ENCODE measurements around the gene EHD1. TPM values are rescaled to one million over a fixed set of nuclear protein-coding genes. Genes with fewer than 3 reads are reported as not detected.

EHD1 gene
- total RNA-seq, 4 donors from 2014 or later = 67.9 to 202 (median 116) TPM

GRCh38 chr11:64913171-64913727, 34.8 kb upstream of the EHD1 start:
- DNase-seq = no peak
- H3K9me3 ChIP-seq = no peaks in the 10 kb centered on the region
- peaks cover 0 to 45% (median 16%) of the 10 kb centered on the region in 4 donors for H3K36me3 ChIP-seq
- no peaks in the 10 kb centered on the region for H3K27me3 ChIP-seq
- in situ Hi-C loops (cut with MboI; ENCODE audit: low pct_ligation_motif_present in 1 of 4, low pct_unique_long_range_greater_than_20kb in 1 of 4, low sequenced_read_pairs in 3 of 4) (no loop called here), intact Hi-C loops (cut with DNase I; ENCODE audit: low total_unique reads) (no loop called here)
- 93% methylated on average over 18 of the region's 18 CpGs; no CpG with 5 or more reads in 1 of the 2 donors for WGBS, 2 donors (ENCODE audit: low coverage in 1 of 2)
- no peak overlapping the region for H3K27ac ChIP-seq
- TF ChIP-seq POLR2A (IDR thresholded peaks at IDR 0.05) = no peak
- no peak for TF ChIP-seq EP300 (IDR thresholded peaks at IDR 0.05; ENCODE audit: low read depth)
- no peak for TF ChIP-seq POLR2AphosphoS5 (IDR thresholded peaks at IDR 0.05)
- TF ChIP-seq CTCF (IDR thresholded peaks at IDR 0.05) = no peak
- H3K4me1 ChIP-seq = peaks cover 12 to 21% (median 20%) of the 10 kb centered on the region in 4 donors
- no peak overlapping the region for H3K4me3 ChIP-seq

- in situ Hi-C loops (cut with MboI; ENCODE audit: low pct_ligation_motif_present in 1 of 4, low pct_unique_long_range_greater_than_20kb in 1 of 4, low sequenced_read_pairs in 3 of 4) = no loop called here
- TF ChIP-seq EP300 (IDR thresholded peaks at IDR 0.05; ENCODE audit: low read depth) (no peak), POLR2A (IDR thresholded peaks at IDR 0.05) (no peak), CTCF (IDR thresholded peaks at IDR 0.05) (no peak), POLR2AphosphoS5 (IDR thresholded peaks at IDR 0.05) (no peak)
- H3K4me1 ChIP-seq = peaks cover 9 to 16% (median 13%) of the 10 kb centered on the region in 4 donors
- H3K4me3 ChIP-seq = no peak overlapping the region
- H3K27me3 ChIP-seq = no peaks in the 10 kb centered on the region
- H3K36me3 ChIP-seq = peaks cover 0 to 60% (median 24%) of the 10 kb centered on the region in 4 donors
- H3K9me3 ChIP-seq = no peaks in the 10 kb centered on the region
- WGBS, 2 donors (ENCODE audit: low coverage in 1 of 2) = 89% methylated on average over 9 of the region's 9 CpGs; no CpG with 5 or more reads in 1 of the 2 donors
- no peak overlapping the region for H3K27ac ChIP-seq
- no peak for DNase-seq
- intact Hi-C loops (cut with DNase I; ENCODE audit: low total_unique reads) = no loop called here
Observed at GRCh38 chr11:64911689-64912088, 33.3 kb upstream of the EHD1 start.

- in situ Hi-C loops (cut with MboI; ENCODE audit: low pct_ligation_motif_present in 1 of 4, low pct_unique_long_range_greater_than_20kb in 1 of 4, low sequenced_read_pairs in 3 of 4) (no loop called here), intact Hi-C loops (cut with DNase I; ENCODE audit: low total_unique reads) (no loop called here)
- Histone ChIP-seq H3K4me1 (peaks cover 8 to 12% (median 10%) of the 10 kb centered on the region in 4 donors), H3K4me3 (no peak overlapping the region), H3K27ac (no peak overlapping the region), H3K27me3 (no peaks in the 10 kb centered on the region), H3K9me3 (no peaks in the 10 kb centered on the region), H3K36me3 (peaks cover 0 to 66% (median 27%) of the 10 kb centered on the region in 4 donors)
- TF ChIP-seq POLR2AphosphoS5 (IDR thresholded peaks at IDR 0.05) (no peak), CTCF (IDR thresholded peaks at IDR 0.05) (no peak), POLR2A (IDR thresholded peaks at IDR 0.05) (no peak), EP300 (IDR thresholded peaks at IDR 0.05; ENCODE audit: low read depth) (no peak)
- 86% methylated on average over 7 of the region's 7 CpGs; no CpG with 5 or more reads in 1 of the 2 donors for WGBS, 2 donors (ENCODE audit: low coverage in 1 of 2)
- no peak for DNase-seq
Observed at GRCh38 chr11:64911142-64911541, 32.7 kb upstream of the EHD1 start.

DNA sequence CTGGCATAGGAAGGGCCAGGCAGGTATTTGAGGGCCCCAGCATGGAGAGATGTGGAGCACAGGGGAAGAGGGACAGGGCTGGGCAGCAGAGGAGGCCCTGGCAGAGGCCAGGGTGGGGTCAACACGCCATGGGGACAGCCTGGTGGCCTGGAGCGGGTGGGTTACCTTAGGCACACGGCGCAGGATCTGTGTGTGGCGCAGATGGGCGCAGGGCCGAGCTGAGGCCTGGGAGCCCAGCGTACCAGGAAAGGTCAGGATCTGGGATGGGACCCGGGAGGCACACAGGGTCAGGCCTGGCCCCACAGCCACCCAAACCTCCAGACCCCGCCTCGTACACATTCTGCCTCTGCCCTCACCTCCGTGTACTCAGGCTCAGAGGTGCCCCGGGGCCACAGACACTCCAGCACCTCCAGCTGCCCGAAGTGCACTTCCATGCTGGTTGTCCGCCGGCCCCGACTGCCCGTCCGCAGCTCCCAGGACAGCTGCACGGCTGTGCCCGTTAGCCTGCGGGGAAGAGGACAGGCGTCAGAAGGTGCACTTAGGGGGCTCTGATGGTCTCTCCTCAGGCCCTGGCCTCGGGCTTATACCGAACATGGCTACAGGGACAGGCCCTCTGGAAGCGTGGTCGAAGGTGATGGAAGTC, 32.2 kb upstream of the EHD1 start:
- Histone ChIP-seq H3K4me1 (peaks cover 2 to 6% (median 5%) of the 10 kb centered on the region in 4 donors), H3K27me3 (no peaks in the 10 kb centered on the region), H3K27ac (no peak overlapping the region), H3K4me3 (no peak overlapping the region), H3K9me3 (no peaks in the 10 kb centered on the region), H3K36me3 (peaks cover 0 to 68% (median 28%) of the 10 kb centered on the region in 4 donors)
- in situ Hi-C loops (cut with MboI; ENCODE audit: low pct_ligation_motif_present in 1 of 4, low pct_unique_long_range_greater_than_20kb in 1 of 4, low sequenced_read_pairs in 3 of 4) (no loop called here), intact Hi-C loops (cut with DNase I; ENCODE audit: low total_unique reads) (no loop called here)
- DNase-seq = no peak
- 93% methylated on average over 23 of the region's 27 CpGs; no CpG with 5 or more reads in 1 of the 2 donors for WGBS, 2 donors (ENCODE audit: low coverage in 1 of 2)
- TF ChIP-seq EP300 (IDR thresholded peaks at IDR 0.05; ENCODE audit: low read depth) (no peak), POLR2A (IDR thresholded peaks at IDR 0.05) (no peak), POLR2AphosphoS5 (IDR thresholded peaks at IDR 0.05) (no peak), CTCF (IDR thresholded peaks at IDR 0.05) (no peak)
